ENCODE measurements around the gene RYR3. TPM values are rescaled to one million over a fixed set of nuclear protein-coding genes. Genes with fewer than 3 reads are reported as not detected.
A peak's percentile ranks its signal among the peaks of the same experiment; 100 is the strongest.

RYR3 gene
- total RNA-seq, 4 donors from 2014 or later: 9.1 to 64.0 (median 30.4) TPM

GRCh38 chr15:33533197-33533596 lies 222.4 kb downstream of the RYR3 start:
- Histone ChIP-seq H3K27ac (peak overlapping the region in 1 of 2 donors; percentile 69), H3K36me3 (no peaks in the 10 kb centered on the region), H3K27me3 (no peaks in the 10 kb centered on the region), H3K9me3 (no peaks in the 10 kb centered on the region), H3K4me3 (no peak overlapping the region), H3K4me1 (no peaks in the 10 kb centered on the region)
- TF ChIP-seq POLR2A (IDR thresholded peaks at IDR 0.05) (no peak), CTCF (IDR thresholded peaks at IDR 0.05) (no peak)
- no peak for DNase-seq
- intact Hi-C loops (cut with DNase I; ENCODE audit: low total_unique reads): no loop called here

GRCh38 chr15:33534642-33535041 lies 223.9 kb downstream of the RYR3 start:
- Histone ChIP-seq H3K4me3 (no peak overlapping the region), H3K27ac (peak overlapping the region; percentile 21 to 69), H3K9me3 (no peaks in the 10 kb centered on the region), H3K27me3 (no peaks in the 10 kb centered on the region), H3K4me1 (no peaks in the 10 kb centered on the region), H3K36me3 (no peaks in the 10 kb centered on the region)
- DNase-seq: no peak
- TF ChIP-seq POLR2A (IDR thresholded peaks at IDR 0.05) (no peak), CTCF (IDR thresholded peaks at IDR 0.05) (no peak)
- intact Hi-C loops (cut with DNase I; ENCODE audit: low total_unique reads): no loop called here

- H3K36me3 ChIP-seq: no peaks in the 10 kb centered on the region
- TF ChIP-seq CTCF (IDR thresholded peaks at IDR 0.05): no peak
- no peak for TF ChIP-seq POLR2A (IDR thresholded peaks at IDR 0.05)
- H3K4me3 ChIP-seq: no peak overlapping the region
- H3K9me3 ChIP-seq: no peaks in the 10 kb centered on the region
- no peaks in the 10 kb centered on the region for H3K4me1 ChIP-seq
- peak in 1 of 2 donors; percentile 36 for DNase-seq
- intact Hi-C loops (cut with DNase I; ENCODE audit: low total_unique reads): no loop called here
- no peaks in the 10 kb centered on the region for H3K27me3 ChIP-seq
- peak overlapping the region; percentile 21 to 69 for H3K27ac ChIP-seq
Measured at GRCh38 chr15:33535135-33535534, 224.4 kb downstream of the RYR3 start.

- H3K4me3 ChIP-seq: no peak overlapping the region
- peak overlapping the region in 1 of 2 donors; percentile 36 for H3K27ac ChIP-seq
- intact Hi-C loops (cut with DNase I; ENCODE audit: low total_unique reads): no loop called here
- no peaks in the 10 kb centered on the region for H3K27me3 ChIP-seq
- no peaks in the 10 kb centered on the region for H3K4me1 ChIP-seq
- no peaks in the 10 kb centered on the region for H3K36me3 ChIP-seq
- peak; percentile 36 to 52 for DNase-seq
- TF ChIP-seq POLR2A (IDR thresholded peaks at IDR 0.05) (no peak), CTCF (IDR thresholded peaks at IDR 0.05) (no peak)
- no peaks in the 10 kb centered on the region for H3K9me3 ChIP-seq
Measured at GRCh38 chr15:33539825-33540573, 229.2 kb downstream of the RYR3 start.

- no peak overlapping the region for H3K4me3 ChIP-seq
- no peaks in the 10 kb centered on the region for H3K9me3 ChIP-seq
- H3K4me1 ChIP-seq: no peaks in the 10 kb centered on the region
- no peak overlapping the region for H3K27ac ChIP-seq
- no peaks in the 10 kb centered on the region for H3K27me3 ChIP-seq
- intact Hi-C loops (cut with DNase I; ENCODE audit: low total_unique reads): no loop called here
- TF ChIP-seq POLR2A (IDR thresholded peaks at IDR 0.05) (no peak), CTCF (IDR thresholded peaks at IDR 0.05) (no peak)
- H3K36me3 ChIP-seq: no peaks in the 10 kb centered on the region
- no peak for DNase-seq
Measured at GRCh38 chr15:33543957-33544356, 233.2 kb downstream of the RYR3 start.
